ENCODE results near the gene WDPCP.

GRCh38 chr2:63435070-63435469 lies 153.2 kb downstream of the WDPCP start:
- TF ChIP-seq CTCF (IDR thresholded peaks at IDR 0.05) = no peak
- TF ChIP-seq POLR2A (IDR thresholded peaks at IDR 0.05) = no peak
